WI38 (cell line): ENCODE measurements around the gene LMO4.

ENCODE experiments used
- H3K4me3 ChIP-seq: 2 replicates; pipeline ENCODE4 v1.5.1; 2011; ENCODE audit warnings: low read depth, mild to moderate bottlenecking, control low read depth, low read length
- CTCF ChIP-seq: IDR thresholded peaks from 2 replicates; pipeline ENCODE4 v1.5.1; 2012; ENCODE audit warnings: low read depth, mild to moderate bottlenecking, control low read depth, low read length

The LMO4 gene

GRCh38 chr1:87294633-87295032 is 34.0 kb upstream of the LMO4 start:
- TF ChIP-seq CTCF, result no peak
- no peak overlapping the region for H3K4me3 ChIP-seq

GRCh38 chr1:87295445-87296110 is 33.1 kb upstream of the LMO4 start:
- no peak overlapping the region for H3K4me3 ChIP-seq
- no peak for TF ChIP-seq CTCF

- no peak for TF ChIP-seq CTCF
- H3K4me3 ChIP-seq, result no peak overlapping the region
These were observed 32.5 kb upstream of the LMO4 start for GRCh38 chr1:87296206-87296605.

GRCh38 chr1:87299661-87300060 is 29.0 kb upstream of the LMO4 start:
- no peak overlapping the region for H3K4me3 ChIP-seq
- TF ChIP-seq CTCF, result no peak

- no peak for TF ChIP-seq CTCF
These were observed 28.1 kb upstream of the LMO4 start for GRCh38 chr1:87300628-87301027.

GRCh38 chr1:87305151-87305550 is 23.5 kb upstream of the LMO4 start:
- H3K4me3 ChIP-seq, result no peak overlapping the region

More at GRCh38 chr1:87300628-87301027, 28.1 kb upstream of the LMO4 start:
- H3K4me3 ChIP-seq, result no peak overlapping the region

GRCh38 chr1:87305762-87306161 is 22.9 kb upstream of the LMO4 start:
- H3K4me3 ChIP-seq, result no peak overlapping the region
- no peak for TF ChIP-seq CTCF

More at GRCh38 chr1:87305151-87305550, 23.5 kb upstream of the LMO4 start:
- TF ChIP-seq CTCF, result no peak
